GM20431 (cell line): ENCODE measurements around the gene TRMT44.

Source experiments
- in situ Hi-C: fragments of 300-500 bp; cut with MseI, MboI; formaldehyde crosslinking; loops from one replicate; pipeline ENCODE4 v1.15.0; 2020; ENCODE audit warnings: low sequenced_read_pairs; ENCODE audit not compliant: unreplicated experiment

The TRMT44 gene

GRCh38 chr4:8405516-8405875 is 35.1 kb upstream of the TRMT44 start:
- in situ Hi-C loops: loop anchor here (25.0 kb wide), 1 partner anchor 168 kb away; no protein-coding TSS in a partner anchor

DNA sequence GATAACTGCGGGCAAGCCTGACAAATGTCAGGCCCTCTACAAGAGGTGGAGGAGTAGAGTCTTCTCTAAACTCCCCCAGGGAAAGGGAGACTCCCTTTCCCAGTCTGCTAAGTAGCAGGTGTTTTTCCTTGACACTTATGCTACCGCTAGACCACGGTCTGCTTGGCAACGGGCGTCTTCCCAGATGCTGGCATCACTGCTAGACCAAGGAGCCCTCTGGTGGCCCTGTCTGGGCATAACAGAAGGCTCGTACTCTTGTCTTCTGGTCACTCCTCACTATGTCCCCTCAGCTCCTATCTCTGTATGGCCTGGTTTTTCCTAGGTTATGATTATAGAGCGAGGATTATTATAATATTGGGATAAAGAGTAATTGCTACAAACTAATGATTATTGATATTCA is 33.7 kb upstream of the TRMT44 start:
- in situ Hi-C loops: loop anchor here (25.0 kb wide), 1 partner anchor 170 kb away; no protein-coding TSS in a partner anchor

DNA sequence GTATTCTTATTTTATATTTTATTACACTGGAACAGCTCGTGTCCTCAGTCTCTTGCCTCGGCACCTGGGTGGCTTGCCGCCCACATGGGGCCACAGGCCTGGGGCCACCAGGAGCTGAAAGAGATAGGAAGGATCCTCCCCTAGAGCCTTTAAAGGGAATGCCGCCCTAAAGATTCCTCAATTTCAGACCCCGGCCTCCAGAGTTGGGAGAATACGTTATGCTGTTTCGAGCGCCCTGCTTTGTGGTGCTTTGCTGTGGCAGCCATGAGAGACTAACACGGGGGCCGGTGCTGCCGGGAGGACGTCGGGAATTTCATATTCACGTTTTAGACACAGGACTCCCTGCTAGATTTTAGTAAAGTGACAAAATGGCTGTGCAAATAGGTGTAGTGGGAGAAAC is 33.3 kb upstream of the TRMT44 start:
- in situ Hi-C loops: loop anchor here (25.0 kb wide), 1 partner anchor 170 kb away; no protein-coding TSS in a partner anchor

GRCh38 chr4:8407756-8408155 is 32.8 kb upstream of the TRMT44 start:
- in situ Hi-C loops: loop anchor here (25.0 kb wide), 1 partner anchor 170 kb away; no protein-coding TSS in a partner anchor

DNA sequence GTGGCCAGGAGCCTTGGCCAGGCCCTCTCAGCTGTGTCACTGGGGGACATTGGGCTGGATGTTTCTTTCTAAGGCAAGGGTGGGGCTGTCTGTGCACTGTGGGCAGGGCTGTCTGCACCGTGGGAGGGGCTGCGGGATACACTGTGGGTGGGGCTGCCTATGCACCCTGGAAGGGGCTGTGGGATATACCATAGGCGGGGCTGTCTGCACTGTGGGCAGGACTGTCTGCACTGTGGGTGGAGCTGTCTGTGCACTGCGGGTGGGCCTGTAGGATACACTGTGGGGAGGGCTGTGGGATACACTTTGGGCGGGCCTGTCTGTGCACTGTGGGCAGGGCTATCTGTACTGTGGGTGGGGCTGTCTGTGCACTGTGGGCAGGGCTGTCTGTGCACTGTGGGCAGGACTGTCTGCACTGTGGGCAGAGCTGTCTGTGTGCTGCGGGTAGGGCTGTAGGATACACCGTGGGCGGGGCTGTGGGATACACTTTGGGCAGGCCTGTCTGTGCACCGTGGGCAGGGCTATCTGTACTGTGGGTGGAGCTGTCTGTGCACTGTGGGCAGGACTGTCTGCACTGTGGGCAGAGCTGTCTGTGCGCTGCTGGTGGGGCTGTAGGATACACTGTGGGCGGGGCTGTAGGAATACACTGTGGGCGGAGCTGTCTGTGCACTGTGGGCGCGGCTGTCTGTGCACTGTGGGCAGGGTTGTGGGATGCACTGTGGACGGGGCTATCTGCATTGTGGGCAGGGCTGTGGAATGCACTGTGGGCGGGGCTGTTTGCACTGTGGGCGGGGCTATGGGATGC is 31.1 kb upstream of the TRMT44 start:
- in situ Hi-C loops: loop anchor here (25.0 kb wide), 1 partner anchor 172 kb away; no protein-coding TSS in a partner anchor

GRCh38 chr4:8410066-8410625 is 30.4 kb upstream of the TRMT44 start:
- in situ Hi-C loops: loop anchor here (25.0 kb wide), 1 partner anchor 173 kb away; no protein-coding TSS in a partner anchor

- in situ Hi-C loops: loop anchor here (25.0 kb wide), 1 partner anchor 173 kb away; no protein-coding TSS in a partner anchor
Observed at GRCh38 chr4:8410641-8411271, 29.8 kb upstream of the TRMT44 start.

DNA sequence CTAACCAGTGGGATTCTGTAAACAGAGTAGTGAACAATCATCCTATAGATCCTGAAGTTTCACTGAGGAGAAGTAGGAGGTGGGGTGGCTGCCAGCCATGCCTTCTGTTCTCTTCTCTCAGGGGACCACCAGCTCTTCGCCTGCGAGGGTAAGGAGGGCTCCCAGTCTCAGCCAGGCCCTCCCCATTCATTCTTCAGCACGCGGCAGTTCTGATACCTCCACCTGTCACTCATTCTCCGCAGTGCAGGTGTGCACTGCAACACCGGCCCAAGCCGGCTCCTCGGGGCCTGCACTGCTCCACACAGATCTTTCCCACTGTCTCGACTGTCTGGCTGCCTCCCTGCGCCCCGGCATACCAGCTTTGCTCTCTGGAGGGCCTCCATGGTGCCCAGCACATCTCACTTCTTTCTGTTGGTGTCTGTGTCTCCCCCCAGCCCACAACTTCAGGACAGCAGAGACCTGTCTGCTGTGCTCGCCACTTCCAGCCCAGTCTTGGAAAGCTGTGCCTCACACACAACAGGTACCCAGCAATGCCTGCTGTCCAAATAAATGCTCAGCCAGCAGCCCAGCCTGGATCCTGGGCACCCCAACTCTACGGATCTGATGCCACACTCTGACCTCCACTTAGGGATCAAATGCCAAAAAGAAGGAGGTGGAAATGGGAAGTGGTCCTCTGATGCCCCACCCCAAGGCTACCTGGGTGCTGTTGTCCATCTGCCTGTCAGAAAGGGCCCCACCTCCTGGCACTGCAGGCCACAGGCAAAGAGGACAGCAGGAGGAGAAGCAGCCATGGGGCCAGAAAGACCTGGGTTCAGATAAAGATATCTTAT is 29.0 kb upstream of the TRMT44 start:
- in situ Hi-C loops: loop anchor here (25.0 kb wide), 1 partner anchor 174 kb away; no protein-coding TSS in a partner anchor

GRCh38 chr4:8412288-8412687 is 28.3 kb upstream of the TRMT44 start:
- in situ Hi-C loops: loop anchor here (25.0 kb wide), 1 partner anchor 175 kb away; no protein-coding TSS in a partner anchor

DNA sequence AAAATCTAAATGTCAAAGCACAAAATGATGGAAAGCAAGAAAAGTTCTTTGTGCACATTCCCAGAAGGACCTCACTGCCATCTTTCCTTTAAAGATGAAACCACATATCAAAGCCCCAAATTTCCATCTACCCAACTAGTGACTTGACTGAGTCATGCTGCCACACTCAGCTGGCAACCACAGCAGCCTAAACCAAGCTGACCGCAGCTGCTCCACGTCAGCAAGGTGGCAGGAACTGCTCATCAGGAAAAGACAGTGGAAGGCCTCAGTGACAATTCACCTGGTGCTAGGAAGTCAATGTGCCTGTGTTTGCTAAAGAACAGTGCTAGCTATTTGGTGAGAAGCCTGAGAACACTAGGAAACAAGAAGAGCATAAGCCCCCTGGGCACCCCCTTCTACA is 26.2 kb upstream of the TRMT44 start:
- in situ Hi-C loops: loop anchor here (25.0 kb wide), 1 partner anchor 177 kb away; no protein-coding TSS in a partner anchor

DNA sequence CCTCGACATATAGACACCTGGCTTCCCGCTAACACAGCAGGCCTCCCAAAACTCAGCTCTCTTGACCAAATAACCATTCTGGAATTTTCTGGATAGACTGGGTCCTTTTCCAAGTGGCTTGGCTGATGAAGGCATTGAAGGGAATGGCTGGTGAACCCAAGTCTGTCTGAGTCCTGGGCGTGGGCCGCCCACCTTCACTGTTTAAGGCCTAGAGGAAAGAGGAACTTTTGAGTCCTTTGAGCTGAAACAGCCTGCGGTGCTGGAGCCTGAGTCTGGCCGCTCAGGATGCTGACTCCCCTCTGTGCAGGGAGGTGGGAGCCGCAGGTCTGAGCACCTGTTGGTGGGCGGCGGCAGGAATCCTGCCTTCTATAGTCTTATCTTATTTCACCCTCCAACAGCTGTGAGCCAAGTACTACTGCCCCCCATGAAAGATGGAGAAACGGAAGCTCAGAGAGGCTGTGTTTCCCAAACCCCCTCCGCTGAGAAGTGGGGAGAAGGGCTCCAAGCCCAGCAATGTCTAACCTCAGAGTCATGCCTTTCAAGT is 23.4 kb upstream of the TRMT44 start:
- in situ Hi-C loops: loop anchor here (25.0 kb wide), 1 partner anchor 180 kb away; no protein-coding TSS in a partner anchor

DNA sequence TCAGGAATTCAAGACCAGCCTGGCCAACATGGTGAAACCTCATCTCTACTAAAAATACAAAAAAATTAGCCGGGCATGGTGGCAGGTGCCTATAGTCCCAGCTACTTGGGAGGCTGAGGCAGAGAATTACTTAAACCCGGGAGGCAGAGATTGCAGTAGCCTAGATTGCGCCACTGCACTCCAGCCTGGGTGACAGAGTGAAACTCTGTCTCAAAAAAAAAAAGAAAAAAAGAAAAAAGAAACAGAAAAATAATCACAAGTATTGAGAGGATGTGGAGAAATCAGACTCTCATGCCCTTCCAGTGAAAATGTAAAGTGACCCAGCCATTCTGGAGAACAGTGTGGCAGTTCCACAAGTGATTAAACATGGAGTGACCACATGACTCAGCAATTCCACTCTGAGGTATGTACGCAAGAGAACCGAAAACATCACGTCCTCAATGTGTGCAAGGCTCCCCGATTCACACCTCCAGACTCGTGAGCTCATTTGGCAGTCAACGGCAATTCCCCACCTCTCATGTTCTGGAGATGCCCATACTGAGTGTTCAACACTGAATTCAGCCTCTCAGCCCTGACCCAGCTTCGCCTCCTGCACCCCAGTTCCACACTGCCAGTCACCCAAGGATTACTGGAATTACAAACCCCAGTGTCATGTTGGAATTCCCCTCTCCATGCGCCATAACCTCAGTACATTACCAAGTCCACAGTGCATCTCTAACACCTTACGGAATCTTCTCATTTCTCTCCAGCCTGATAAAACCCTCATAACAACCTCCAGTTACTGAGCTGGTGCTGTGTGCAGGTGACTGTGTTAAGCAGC is 21.1 kb upstream of the TRMT44 start:
- in situ Hi-C loops: loop anchor here (25.0 kb wide), 1 partner anchor 182 kb away; no protein-coding TSS in a partner anchor

DNA sequence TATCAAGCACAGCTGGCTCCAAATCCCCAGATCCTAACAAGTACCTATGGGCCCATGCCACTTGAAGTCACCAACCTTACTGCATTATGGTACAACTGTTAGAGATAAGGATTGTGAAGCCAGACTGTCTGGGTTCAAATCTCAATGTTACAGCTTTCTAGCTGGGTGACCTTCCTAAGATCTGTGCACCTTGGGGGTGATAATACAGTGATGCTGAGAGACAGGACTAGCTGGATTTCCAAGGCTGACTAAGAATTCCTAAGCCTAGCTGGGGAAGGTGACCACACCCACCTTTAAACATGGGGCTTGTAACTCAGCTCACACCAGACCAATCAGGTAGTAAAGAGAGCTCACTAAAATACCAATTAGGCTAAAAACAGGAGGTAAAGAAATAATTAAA is 20.4 kb upstream of the TRMT44 start:
- in situ Hi-C loops: loop anchor here (25.0 kb wide), 1 partner anchor 183 kb away; no protein-coding TSS in a partner anchor

GRCh38 chr4:8422327-8422726 is 18.2 kb upstream of the TRMT44 start:
- in situ Hi-C loops: loop anchor here (25.0 kb wide), 1 partner anchor 185 kb away; no protein-coding TSS in a partner anchor

GRCh38 chr4:8422786-8423185 is 17.8 kb upstream of the TRMT44 start:
- in situ Hi-C loops: loop anchor here (25.0 kb wide), 1 partner anchor 185 kb away; no protein-coding TSS in a partner anchor

DNA sequence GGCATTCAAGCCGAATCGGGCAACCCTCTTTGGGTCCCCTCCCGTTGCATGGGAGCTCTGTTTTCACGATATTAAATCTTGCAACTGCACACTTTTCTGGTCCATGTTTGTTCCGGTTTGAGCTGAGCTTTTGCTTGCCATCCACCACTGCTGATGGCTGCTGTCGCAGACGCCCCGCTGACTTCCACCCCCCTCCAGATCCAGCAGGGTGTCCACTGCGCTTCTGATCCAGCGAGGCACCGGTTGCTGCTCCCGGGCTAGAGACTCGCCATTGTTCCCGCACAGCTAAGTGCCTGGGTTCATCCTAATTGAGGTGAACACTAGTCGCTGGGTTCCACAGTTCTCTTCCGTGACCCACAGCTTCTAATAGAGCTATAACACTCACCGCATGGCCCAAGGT is 13.3 kb upstream of the TRMT44 start:
- in situ Hi-C loops: no loop called here

- in situ Hi-C loops: no loop called here
Observed at GRCh38 chr4:8427761-8428287, 12.8 kb upstream of the TRMT44 start.
